SH-SY5Y (cell line): Measurements from ENCODE around the gene DHCR7.

Source experiments
- GATA2 ChIP-seq: IDR thresholded peaks from 2 replicates; pipeline ENCODE4 v1.6.1; 2011; ENCODE audit warnings: mild to moderate bottlenecking, low read depth, low read length
- GATA3 ChIP-seq: IDR thresholded peaks from 2 replicates; pipeline ENCODE4 v1.6.1; 2011; ENCODE audit warnings: low read depth, mild to moderate bottlenecking, low read length, moderate library complexity

DNA sequence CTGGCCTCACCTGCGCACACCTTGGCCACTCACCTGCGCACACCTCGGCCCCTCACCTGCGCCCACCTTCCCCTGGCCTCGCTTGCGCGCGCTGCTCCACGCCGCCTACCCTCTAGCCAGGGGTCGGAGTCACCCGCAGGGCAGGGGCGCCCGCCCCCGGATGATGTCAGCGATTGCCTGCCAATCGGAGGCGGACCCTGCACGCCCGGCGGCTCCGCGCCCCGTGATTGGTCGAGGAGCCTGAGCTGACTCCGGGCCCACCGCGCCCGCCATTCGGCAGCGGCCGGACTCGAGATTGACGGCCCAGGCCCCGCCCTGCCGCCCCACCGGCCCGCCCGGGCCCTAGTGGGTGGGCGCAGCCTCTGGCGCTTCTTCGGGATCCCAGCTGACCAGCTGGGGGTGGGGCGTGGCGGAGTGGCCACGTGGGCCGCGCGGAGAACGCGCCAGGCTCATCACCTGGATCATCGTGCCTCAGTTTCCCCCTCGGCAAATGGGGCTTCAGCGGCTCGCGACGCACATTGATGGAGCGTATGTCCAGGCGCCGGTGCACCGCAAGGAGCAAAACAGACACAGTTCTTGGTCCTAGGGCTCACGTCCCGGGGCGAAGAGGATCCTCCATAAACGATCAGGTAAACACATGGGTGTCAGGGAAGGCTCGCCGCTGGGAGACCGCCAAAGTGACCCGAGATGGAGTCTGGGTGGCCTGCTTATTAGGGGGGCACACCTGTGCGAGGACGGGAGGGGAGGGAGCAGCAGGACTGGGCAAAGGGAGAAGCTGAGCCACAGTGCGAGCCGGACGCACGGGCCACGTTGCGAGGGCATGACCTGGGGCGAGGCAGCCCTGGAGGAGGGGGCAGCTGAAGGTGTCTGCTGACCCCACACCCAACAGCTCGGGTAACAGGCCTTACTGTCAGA, at the start of gene DHCR7:
- TF ChIP-seq GATA2 (no peak), GATA3 (no peak)
